ENCODE measurements around the gene POMT2. TPM values are rescaled to one million over a fixed set of nuclear protein-coding genes. Genes with fewer than 3 reads are reported as not detected.

POMT2 gene
- polyA plus RNA-seq, 1 of the 3 experiments (the other 2 are of a cell fraction), result 19.9 TPM

DNA sequence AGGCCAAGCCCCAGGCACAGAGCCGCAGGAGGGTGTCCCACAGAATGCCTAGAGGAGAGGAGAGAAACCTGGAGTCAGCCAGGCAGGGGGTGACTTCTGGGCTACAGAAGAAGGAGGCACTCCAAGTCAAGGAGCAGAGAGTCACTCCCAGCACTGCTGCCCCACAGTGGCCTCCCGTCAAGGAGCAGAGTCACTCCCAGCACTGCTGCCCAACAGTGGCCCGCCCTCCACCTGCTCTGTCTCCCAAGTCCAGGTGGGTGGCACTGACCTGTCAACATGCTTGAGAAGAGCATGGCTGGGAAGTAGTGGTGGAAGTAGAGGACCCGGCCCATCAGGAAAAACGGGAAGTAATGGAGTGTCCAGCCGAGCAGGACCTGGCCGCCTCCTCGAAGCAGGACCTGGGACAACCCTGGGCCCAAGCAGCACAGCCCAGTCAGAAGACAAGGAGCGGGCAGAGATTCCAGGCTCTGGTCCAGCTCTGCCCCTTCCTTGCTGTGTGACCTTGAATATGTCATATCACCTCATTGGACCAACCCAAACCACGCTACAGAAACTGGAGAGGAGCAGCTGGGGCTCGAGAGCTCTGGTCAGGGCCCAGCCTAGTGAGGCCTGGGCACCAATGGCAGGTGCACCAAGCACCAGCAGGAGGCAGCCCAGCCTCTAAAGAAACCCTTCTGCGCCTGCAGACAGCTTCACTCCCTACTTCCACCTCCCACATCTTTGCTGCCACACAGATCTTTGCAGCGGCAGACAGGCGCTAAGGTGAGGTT, 42.0 kb downstream of the POMT2 start:
- Histone ChIP-seq H4K20me1 (ENCODE audit: insufficient read depth) (no peaks in the 10 kb centered on the region), H3F3A (replicated peaks; ENCODE audit: insufficient read depth) (no peaks in the 10 kb centered on the region), H3K9me2 (no peaks in the 10 kb centered on the region), H3K27me3 (ENCODE audit: insufficient read depth) (no peaks in the 10 kb centered on the region), H3K4me3 (ENCODE audit: low read depth in 2 of 2, low read length in 1 of 2) (no peak overlapping the region), H3K9me3 (no peaks in the 10 kb centered on the region), H3K79me2 (ENCODE audit: insufficient read depth) (no peaks in the 10 kb centered on the region), H3K4me2 (no peak overlapping the region), H3K36me3 (replicated peaks in 1 of 2; ENCODE audit: control insufficient read depth in 1 of 2, insufficient read depth in 2 of 2, low read length in 1 of 2) (peaks cover 4 to 52% of the 10 kb centered on the region in 2 experiments), H3K9ac (no peak overlapping the region), H3K4me1 (ENCODE audit: control insufficient read depth in 1 of 2, insufficient read depth in 2 of 2, low read depth in 1 of 2, low read length in 1 of 2) (peaks cover 0 to 18% of the 10 kb centered on the region in 2 experiments; a peak in 1 of 4 replicates), H3K27ac (ENCODE audit: low read depth in 2 of 2, low read length in 1 of 2) (no peak overlapping the region), H2AFZ (ENCODE audit: low read depth) (no peak overlapping the region)
- no peak for DNase-seq
- ChIA-PET CTCF (no interaction called here), POLR2A (no interaction called here)
- 98% methylated on average over 12 of the region's 14 CpGs for WGBS (ENCODE audit: low lambda C conversion rate)
- no peak for TF ChIP-seq FOXM1 (IDR thresholded peaks at IDR 0.05; ENCODE audit: low read depth)
- no peak for TF ChIP-seq RCOR1 (IDR thresholded peaks at IDR 0.05; ENCODE audit: low read length)
- no peak for TF ChIP-seq GATA2 (CRISPR knock-in tag; IDR thresholded peaks at IDR 0.05)
- TF ChIP-seq FOXJ3 (CRISPR knock-in tag; IDR thresholded peaks at IDR 0.05), result no peak
- no peak for TF ChIP-seq SIN3A (IDR thresholded peaks at IDR 0.05; ENCODE audit: borderline replicate concordance, low read depth, low read length)
- TF ChIP-seq NFIC (IDR thresholded peaks at IDR 0.05; ENCODE audit: borderline replicate concordance), result no peak
- no peak for TF ChIP-seq TAF1 (IDR thresholded peaks at IDR 0.05; ENCODE audit: borderline replicate concordance, low read depth, low read length)
- TF ChIP-seq YY1 (IDR thresholded peaks at IDR 0.05; ENCODE audit: low read depth), result no peak
- no peak for TF ChIP-seq FOSL2 (IDR thresholded peaks at IDR 0.05; ENCODE audit: borderline replicate concordance, low read depth)
- no peak for TF ChIP-seq EZH2phosphoT487 (IDR thresholded peaks at IDR 0.05; ENCODE audit: borderline replicate concordance, low read depth)
- no peak for TF ChIP-seq TEAD4 (IDR thresholded peaks at IDR 0.05; ENCODE audit: borderline replicate concordance, insufficient read depth)
- no peak for TF ChIP-seq GABPA (IDR thresholded peaks at IDR 0.05; ENCODE audit: low read depth)
- TF ChIP-seq NRF1 (IDR thresholded peaks at IDR 0.05; ENCODE audit: low read depth, low read length), result no peak
- TF ChIP-seq, protein P1, sequence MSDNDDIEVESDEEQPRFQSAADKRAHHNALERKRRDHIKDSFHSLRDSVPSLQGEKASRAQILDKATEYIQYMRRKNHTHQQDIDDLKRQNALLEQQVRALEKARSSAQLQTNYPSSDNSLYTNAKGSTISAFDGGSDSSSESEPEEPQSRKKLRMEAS (IDR thresholded peaks at IDR 0.05; ENCODE audit: low read depth), result no peak
- no peak for TF ChIP-seq ELF1 (IDR thresholded peaks at IDR 0.05)

GRCh38 chr14:77276959-77277358, 43.7 kb downstream of the POMT2 start:
- no peaks in the 10 kb centered on the region for H3K9me2 ChIP-seq
- peak overlapping the region in 1 of 2 experiments; percentile 65; a peak in 1 of 4 replicates for H3K27ac ChIP-seq (ENCODE audit: low read depth in 2 of 2, low read length in 1 of 2)
- H3K4me3 ChIP-seq (ENCODE audit: low read depth in 2 of 2, low read length in 1 of 2), result no peak overlapping the region
- ChIA-PET POLR2A (no interaction called here), CTCF (interaction anchor here (1.0 to 2.8 kb wide), 6 partner anchors 10 to 124 kb away, joined by 3 to 13 read pairs (median 5); no protein-coding TSS in a partner anchor)
- H3K9ac ChIP-seq, result no peak overlapping the region
- DNase-seq, result no peak
- H3F3A ChIP-seq (replicated peaks; ENCODE audit: insufficient read depth), result no peaks in the 10 kb centered on the region
- H4K20me1 ChIP-seq (ENCODE audit: insufficient read depth), result no peaks in the 10 kb centered on the region
- 98% methylated on average over 8 of the region's 12 CpGs for WGBS (ENCODE audit: low lambda C conversion rate)
- no peaks in the 10 kb centered on the region for H3K9me3 ChIP-seq
- no peaks in the 10 kb centered on the region for H3K27me3 ChIP-seq (ENCODE audit: insufficient read depth)
- H2AFZ ChIP-seq (ENCODE audit: low read depth), result no peak overlapping the region
- no peak overlapping the region for H3K4me2 ChIP-seq
- H3K79me2 ChIP-seq (ENCODE audit: insufficient read depth), result no peaks in the 10 kb centered on the region
- H3K36me3 ChIP-seq (replicated peaks in 1 of 2; ENCODE audit: control insufficient read depth in 1 of 2, insufficient read depth in 2 of 2, low read length in 1 of 2), result peaks cover 0 to 36% of the 10 kb centered on the region in 2 experiments
- H3K4me1 ChIP-seq (ENCODE audit: control insufficient read depth in 1 of 2, insufficient read depth in 2 of 2, low read depth in 1 of 2, low read length in 1 of 2), result peaks cover 0 to 18% of the 10 kb centered on the region in 2 experiments; a peak in 1 of 4 replicates
- TF ChIP-seq POLR2AphosphoS5 (IDR thresholded peaks at IDR 0.05; ENCODE audit: low read depth, low read length) (no peak), SMC3 (IDR thresholded peaks at IDR 0.05; ENCODE audit: low read depth, low read length) (no peak), ZBTB33 (IDR thresholded peaks at IDR 0.05; ENCODE audit: borderline replicate concordance, low read depth) (no peak), TEAD4 (IDR thresholded peaks at IDR 0.05; ENCODE audit: borderline replicate concordance, insufficient read depth) (no peak), CHD2 (IDR thresholded peaks at IDR 0.05; ENCODE audit: low read length, partially characterized antibody) (no peak), CTCF (IDR thresholded peaks at IDR 0.05) (no peak), FOXM1 (IDR thresholded peaks at IDR 0.05; ENCODE audit: low read depth) (no peak), FOXJ3 (CRISPR knock-in tag; IDR thresholded peaks at IDR 0.05) (no peak), RXRA (IDR thresholded peaks at IDR 0.05; ENCODE audit: borderline replicate concordance, low read depth) (no peak), MEF2A (IDR thresholded peaks at IDR 0.05; ENCODE audit: borderline replicate concordance, low read depth) (no peak), EZH2phosphoT487 (IDR thresholded peaks at IDR 0.05; ENCODE audit: borderline replicate concordance, low read depth) (no peak), ELF1 (IDR thresholded peaks at IDR 0.05) (no peak), TCF12 (IDR thresholded peaks at IDR 0.05) (no peak), JUND (IDR thresholded peaks at IDR 0.05) (no peak), RCOR1 (IDR thresholded peaks at IDR 0.05; ENCODE audit: low read length) (no peak), GATA2 (CRISPR knock-in tag; IDR thresholded peaks at IDR 0.05) (no peak)

All from SK-N-SH (cell line).